Measurements from ENCODE around the gene FOXP1. TPM values are rescaled to one million over a fixed set of nuclear protein-coding genes. Genes with fewer than 3 reads are reported as not detected.

The FOXP1 gene
- total and polyA plus RNA-seq, 8 donors: 13.4 to 74.1 (median 44.1) TPM

DNA sequence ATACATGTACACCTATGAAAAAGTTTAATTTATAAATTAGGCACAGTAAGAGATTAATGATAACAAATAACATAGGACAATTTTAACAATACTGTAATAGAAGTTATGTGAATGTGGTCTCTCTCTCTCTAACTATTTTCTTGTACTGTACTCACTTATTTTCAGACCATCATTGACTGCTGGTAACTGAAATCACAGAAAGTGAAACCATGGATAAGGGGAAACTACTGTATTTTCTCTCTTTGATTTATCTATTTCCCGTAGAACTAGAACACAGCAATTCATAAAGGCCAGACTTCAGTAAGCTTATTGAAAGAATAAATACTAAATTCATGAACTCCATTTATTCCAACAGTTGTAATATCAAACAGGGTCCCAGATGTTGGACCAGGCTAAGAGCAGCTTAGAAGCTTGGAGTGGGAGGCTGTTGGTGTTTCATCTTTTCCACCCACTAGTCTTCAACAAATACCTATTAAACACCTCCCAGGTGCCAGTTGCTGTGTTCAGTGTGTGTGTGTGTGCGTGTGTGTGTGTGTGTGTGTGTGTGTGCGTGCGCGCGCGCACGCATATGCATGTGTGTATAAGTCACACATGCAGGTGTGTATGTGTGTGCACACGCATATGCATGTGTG is 235.4 kb downstream of the FOXP1 start:
- no peaks in the 10 kb centered on the region for H3K36me3 ChIP-seq
- H3K27ac ChIP-seq: no peak overlapping the region
- DNase-seq (no peak), ATAC-seq (no peak), FAIRE-seq (no peak)
- intact Hi-C loops (cut with DNase I): no loop called here
- WGBS, 2 donors: 87 to 90% methylated on average over 9 of the region's 9 CpGs
- no peaks in the 10 kb centered on the region for H3K9me3 ChIP-seq
- peaks cover 0 to 11% (median 0%) of the 10 kb centered on the region in 3 donors for H3K4me1 ChIP-seq
- no peaks in the 10 kb centered on the region for H3K27me3 ChIP-seq
- H3K4me3 ChIP-seq: no peak overlapping the region
- TF ChIP-seq, protein P1, sequence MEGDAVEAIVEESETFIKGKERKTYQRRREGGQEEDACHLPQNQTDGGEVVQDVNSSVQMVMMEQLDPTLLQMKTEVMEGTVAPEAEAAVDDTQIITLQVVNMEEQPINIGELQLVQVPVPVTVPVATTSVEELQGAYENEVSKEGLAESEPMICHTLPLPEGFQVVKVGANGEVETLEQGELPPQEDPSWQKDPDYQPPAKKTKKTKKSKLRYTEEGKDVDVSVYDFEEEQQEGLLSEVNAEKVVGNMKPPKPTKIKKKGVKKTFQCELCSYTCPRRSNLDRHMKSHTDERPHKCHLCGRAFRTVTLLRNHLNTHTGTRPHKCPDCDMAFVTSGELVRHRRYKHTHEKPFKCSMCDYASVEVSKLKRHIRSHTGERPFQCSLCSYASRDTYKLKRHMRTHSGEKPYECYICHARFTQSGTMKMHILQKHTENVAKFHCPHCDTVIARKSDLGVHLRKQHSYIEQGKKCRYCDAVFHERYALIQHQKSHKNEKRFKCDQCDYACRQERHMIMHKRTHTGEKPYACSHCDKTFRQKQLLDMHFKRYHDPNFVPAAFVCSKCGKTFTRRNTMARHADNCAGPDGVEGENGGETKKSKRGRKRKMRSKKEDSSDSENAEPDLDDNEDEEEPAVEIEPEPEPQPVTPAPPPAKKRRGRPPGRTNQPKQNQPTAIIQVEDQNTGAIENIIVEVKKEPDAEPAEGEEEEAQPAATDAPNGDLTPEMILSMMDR (IDR thresholded peaks at IDR 0.05): no peak

DNA sequence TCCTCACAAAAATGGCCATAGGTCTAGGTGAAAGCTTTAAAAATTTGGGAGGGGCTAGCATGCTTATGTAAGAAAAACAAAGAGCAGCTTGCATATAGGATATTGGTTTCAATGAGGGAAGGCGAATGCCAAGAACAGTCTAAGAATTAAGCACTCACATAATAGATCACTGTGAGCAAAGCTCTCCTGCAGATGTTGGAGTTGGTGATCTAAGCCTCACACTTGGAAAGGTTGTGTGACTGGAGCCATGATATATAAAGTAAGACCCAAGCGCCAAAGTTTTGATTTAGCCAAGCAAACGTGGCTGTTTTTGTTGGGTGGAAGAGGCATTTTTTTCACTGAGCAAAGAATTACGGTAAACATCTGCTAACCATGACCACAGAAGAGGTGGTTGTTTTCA is 237.5 kb downstream of the FOXP1 start:
- DNase-seq (no peak), ATAC-seq (no peak), FAIRE-seq (no peak)
- TF ChIP-seq, protein P1 (IDR thresholded peaks at IDR 0.05): no peak
- Histone ChIP-seq H3K27me3 (no peaks in the 10 kb centered on the region), H3K9me3 (no peaks in the 10 kb centered on the region), H3K4me1 (peaks cover 0 to 2% (median 0%) of the 10 kb centered on the region in 3 donors), H3K36me3 (no peaks in the 10 kb centered on the region), H3K4me3 (no peak overlapping the region), H3K27ac (no peak overlapping the region)
- 90 to 98% methylated on average over 4 of the region's 4 CpGs for WGBS, 2 donors
- intact Hi-C loops (cut with DNase I): no loop called here

DNA sequence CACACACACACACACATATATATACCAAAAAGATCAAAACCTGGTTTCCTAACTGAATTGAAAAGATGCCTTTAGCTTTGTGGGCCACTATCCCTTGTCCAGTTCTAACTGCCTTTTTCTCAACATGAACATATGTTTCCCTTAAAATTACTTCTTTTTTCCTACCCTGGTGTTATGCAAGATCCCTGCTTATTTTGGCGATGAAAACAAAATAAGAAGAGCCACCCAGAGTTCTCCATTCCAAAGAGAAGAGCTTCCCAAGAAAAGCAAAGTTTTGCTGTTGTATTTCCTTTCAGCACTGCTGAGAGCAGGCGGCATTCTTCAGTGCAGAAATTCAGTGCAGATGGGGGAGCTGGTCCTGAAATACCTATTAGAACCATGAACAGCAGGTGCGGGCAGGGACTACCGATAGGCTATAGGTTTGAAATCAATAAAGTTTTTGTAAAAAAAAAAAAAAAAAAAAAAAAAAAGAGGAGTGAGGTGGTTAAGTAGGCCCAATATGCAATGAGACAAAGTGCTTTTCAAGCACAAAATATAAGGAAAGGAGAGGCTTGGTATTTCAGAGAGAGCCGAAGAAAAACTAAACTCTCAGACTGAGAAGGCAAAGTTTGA is 238.0 kb downstream of the FOXP1 start:
- Histone ChIP-seq H3K27me3 (no peaks in the 10 kb centered on the region), H3K9me3 (no peaks in the 10 kb centered on the region), H3K36me3 (no peaks in the 10 kb centered on the region), H3K27ac (no peak overlapping the region), H3K4me1 (no peaks in the 10 kb centered on the region), H3K4me3 (no peak overlapping the region)
- ATAC-seq (peak in 1 of 4 donors; percentile 20), FAIRE-seq (no peak), DNase-seq (no peak)
- intact Hi-C loops (cut with DNase I): no loop called here
- WGBS, 2 donors: 94 to 97% methylated on average over 5 of the region's 5 CpGs
- TF ChIP-seq, protein P1 (IDR thresholded peaks at IDR 0.05): no peak

DNA sequence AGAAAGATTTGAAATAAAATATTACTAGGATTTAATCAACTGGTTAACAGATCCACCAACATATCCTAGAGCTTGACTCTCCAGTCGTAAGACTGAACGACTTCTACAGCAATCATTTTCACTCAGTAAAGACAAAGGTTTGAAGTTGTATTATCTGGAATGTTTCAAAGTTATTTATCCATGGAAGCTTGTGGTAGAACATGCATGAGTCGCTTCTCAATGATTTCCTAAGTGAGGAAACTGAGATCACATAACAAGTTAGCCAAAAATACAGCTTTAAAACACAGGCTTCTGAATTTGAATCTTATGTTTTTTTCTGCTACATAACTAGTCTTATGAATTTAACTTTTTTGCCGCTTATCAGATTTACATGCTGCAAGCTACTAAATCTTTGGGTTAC is 241.8 kb downstream of the FOXP1 start:
- no peaks in the 10 kb centered on the region for H3K27me3 ChIP-seq
- 74 to 83% methylated on average over 4 of the region's 4 CpGs for WGBS, 2 donors
- FAIRE-seq (no peak), ATAC-seq (no peak), DNase-seq (no peak)
- no peak overlapping the region for H3K4me3 ChIP-seq
- no peaks in the 10 kb centered on the region for H3K4me1 ChIP-seq
- TF ChIP-seq, protein P1 (IDR thresholded peaks at IDR 0.05): no peak
- intact Hi-C loops (cut with DNase I): no loop called here
- no peak overlapping the region for H3K27ac ChIP-seq
- no peaks in the 10 kb centered on the region for H3K36me3 ChIP-seq
- no peaks in the 10 kb centered on the region for H3K9me3 ChIP-seq

DNA sequence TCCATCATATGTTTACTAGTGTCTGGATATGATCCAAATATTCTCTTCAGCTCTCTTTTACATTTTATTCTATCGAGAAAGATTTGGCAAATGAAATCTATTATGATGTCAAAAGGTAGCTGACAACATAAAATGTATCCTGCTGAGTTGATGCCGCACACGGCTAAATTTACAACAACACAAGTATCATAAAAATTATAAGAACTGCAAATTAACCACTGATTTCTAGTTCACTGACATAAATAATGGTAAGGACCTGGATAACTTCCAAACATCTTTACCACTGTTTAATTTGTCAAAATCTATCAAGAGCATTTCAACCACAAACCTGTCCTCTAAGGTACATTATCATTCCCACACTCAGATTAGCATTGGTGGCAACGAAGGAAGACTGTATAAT is 244.5 kb downstream of the FOXP1 start:
- no peak for DNase-seq

More for the DNA sequence above, 244.5 kb downstream of the FOXP1 start:
- no peak for FAIRE-seq
- Histone ChIP-seq H3K9me3 (no peaks in the 10 kb centered on the region), H3K27me3 (no peaks in the 10 kb centered on the region), H3K4me1 (no peaks in the 10 kb centered on the region), H3K27ac (no peak overlapping the region), H3K36me3 (no peaks in the 10 kb centered on the region), H3K4me3 (no peak overlapping the region)
- intact Hi-C loops (cut with DNase I): no loop called here
- TF ChIP-seq, protein P1 (IDR thresholded peaks at IDR 0.05): no peak
- 70 to 71% methylated on average over 4 of the region's 4 CpGs for WGBS, 2 donors
- no peak for ATAC-seq
